ENCODE results near the gene ZBTB7C.

- no peak for TF ChIP-seq CTCF (IDR thresholded peaks at IDR 0.05)
- no peak for TF ChIP-seq EP300 (IDR thresholded peaks at IDR 0.05)
Observed at GRCh38 chr18:48256848-48257247, 152.3 kb downstream of the ZBTB7C start.
